ENCODE results near the gene PWWP2B. TPM values are rescaled to one million over a fixed set of nuclear protein-coding genes. Genes with fewer than 3 reads are reported as not detected.

PWWP2B gene
- total RNA-seq, 2 donors from 2014 or later = 33.8 to 61.0 TPM

DNA sequence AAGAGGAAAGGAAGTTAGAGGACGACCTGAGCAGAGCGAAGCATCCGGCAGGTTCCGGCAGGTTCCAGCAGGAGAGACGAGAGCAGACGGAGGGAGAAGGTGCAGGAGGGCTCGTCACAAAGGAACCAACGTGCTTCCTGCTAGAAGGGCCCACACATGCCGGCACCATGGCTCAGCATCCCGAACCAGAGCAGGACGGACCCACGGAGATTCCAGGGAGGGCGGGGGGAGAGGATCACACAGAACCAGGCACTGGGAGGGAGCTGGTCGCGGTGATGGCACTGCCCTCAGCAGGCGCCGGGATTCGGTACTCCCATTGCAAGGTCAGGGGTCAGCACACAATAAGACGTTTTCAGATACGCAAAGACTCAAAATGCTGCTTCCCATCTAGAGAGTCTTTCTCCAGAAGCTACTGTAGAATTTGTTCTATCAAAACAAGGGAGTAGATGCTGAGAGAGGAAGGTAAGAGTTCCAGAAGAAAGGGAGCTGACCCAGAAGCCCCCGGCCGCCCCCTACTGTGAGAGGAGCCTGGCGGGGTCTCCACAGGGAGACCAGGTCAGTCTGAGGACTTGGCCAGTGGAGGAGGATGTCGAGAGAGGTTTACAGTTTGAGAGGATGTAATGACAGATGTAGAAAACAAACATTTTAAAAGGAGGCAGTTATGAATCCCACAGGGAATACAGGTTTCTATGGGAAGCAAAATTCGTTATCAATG lies 23.6 kb upstream of the PWWP2B start:
- intact Hi-C loops (cut with DNase I) = no loop called here
- Histone ChIP-seq H3K4me1 (no peaks in the 10 kb centered on the region), H3K4me3 (no peak overlapping the region), H3K27me3 (no peaks in the 10 kb centered on the region), H3K9me3 (no peaks in the 10 kb centered on the region), H3K27ac (no peak overlapping the region), H3K36me3 (no peaks in the 10 kb centered on the region), H3K9ac (ENCODE audit: low read depth in 2 of 2, low read length in 2 of 2) (no peak overlapping the region)
- TF ChIP-seq, protein P1, sequence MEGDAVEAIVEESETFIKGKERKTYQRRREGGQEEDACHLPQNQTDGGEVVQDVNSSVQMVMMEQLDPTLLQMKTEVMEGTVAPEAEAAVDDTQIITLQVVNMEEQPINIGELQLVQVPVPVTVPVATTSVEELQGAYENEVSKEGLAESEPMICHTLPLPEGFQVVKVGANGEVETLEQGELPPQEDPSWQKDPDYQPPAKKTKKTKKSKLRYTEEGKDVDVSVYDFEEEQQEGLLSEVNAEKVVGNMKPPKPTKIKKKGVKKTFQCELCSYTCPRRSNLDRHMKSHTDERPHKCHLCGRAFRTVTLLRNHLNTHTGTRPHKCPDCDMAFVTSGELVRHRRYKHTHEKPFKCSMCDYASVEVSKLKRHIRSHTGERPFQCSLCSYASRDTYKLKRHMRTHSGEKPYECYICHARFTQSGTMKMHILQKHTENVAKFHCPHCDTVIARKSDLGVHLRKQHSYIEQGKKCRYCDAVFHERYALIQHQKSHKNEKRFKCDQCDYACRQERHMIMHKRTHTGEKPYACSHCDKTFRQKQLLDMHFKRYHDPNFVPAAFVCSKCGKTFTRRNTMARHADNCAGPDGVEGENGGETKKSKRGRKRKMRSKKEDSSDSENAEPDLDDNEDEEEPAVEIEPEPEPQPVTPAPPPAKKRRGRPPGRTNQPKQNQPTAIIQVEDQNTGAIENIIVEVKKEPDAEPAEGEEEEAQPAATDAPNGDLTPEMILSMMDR (IDR thresholded peaks at IDR 0.05) = no peak
- no peak for DNase-seq

DNA sequence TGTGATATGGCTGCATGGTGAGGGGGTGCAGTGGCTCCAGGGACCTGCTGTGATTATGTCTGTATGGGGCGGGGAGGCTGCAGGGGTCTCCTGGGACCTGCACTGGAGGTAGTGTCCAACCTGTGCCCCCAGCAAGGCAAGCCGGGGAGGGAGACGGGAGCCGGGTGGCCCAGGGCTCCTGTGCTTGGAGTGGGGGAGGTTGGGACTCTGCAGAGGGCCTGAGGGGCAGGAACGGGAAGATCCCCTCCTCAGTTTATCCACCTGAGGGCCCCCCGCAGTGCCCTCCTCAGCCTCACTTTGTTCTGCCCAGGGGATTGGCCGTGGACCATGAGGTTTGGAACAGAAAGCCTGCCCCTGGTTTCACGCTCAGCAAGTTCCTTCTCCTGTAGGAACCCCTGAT lies 22.8 kb upstream of the PWWP2B start:
- Histone ChIP-seq H3K9ac (ENCODE audit: low read depth in 2 of 2, low read length in 2 of 2) (no peak overlapping the region), H3K27me3 (no peaks in the 10 kb centered on the region), H3K4me1 (no peaks in the 10 kb centered on the region), H3K4me3 (no peak overlapping the region), H3K27ac (no peak overlapping the region), H3K36me3 (no peaks in the 10 kb centered on the region), H3K9me3 (no peaks in the 10 kb centered on the region)
- DNase-seq = no peak
- intact Hi-C loops (cut with DNase I) = no loop called here
- TF ChIP-seq, protein P1 (IDR thresholded peaks at IDR 0.05) = no peak

DNA sequence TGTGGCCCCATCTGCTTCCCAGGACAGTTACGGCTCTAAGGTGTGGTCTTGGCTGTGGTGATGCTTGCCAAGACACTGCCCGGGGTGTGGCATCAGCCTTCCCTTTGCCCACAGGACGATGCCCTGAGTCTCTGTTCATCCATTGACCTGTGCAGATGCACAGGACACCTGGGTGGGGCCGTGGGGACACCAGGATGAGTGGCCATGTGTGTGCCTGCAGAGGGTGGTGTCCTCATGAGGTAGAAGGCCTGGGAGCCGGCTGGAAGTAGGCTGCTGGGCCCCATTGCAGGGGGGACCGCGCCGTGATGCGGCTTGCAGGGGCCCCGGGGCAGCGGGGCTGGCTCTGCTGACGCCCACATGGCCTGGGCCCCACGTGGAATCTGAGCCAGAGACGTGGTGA lies 22.4 kb upstream of the PWWP2B start:
- H3K4me3 ChIP-seq = no peak overlapping the region
- intact Hi-C loops (cut with DNase I) = no loop called here
- TF ChIP-seq, protein P1 (IDR thresholded peaks at IDR 0.05) = no peak
- DNase-seq = no peak
- H3K27me3 ChIP-seq = no peaks in the 10 kb centered on the region
- no peaks in the 10 kb centered on the region for H3K4me1 ChIP-seq
- H3K36me3 ChIP-seq = no peaks in the 10 kb centered on the region
- H3K27ac ChIP-seq = no peak overlapping the region
- no peaks in the 10 kb centered on the region for H3K9me3 ChIP-seq
- H3K9ac ChIP-seq (ENCODE audit: low read depth in 2 of 2, low read length in 2 of 2) = no peak overlapping the region

DNA sequence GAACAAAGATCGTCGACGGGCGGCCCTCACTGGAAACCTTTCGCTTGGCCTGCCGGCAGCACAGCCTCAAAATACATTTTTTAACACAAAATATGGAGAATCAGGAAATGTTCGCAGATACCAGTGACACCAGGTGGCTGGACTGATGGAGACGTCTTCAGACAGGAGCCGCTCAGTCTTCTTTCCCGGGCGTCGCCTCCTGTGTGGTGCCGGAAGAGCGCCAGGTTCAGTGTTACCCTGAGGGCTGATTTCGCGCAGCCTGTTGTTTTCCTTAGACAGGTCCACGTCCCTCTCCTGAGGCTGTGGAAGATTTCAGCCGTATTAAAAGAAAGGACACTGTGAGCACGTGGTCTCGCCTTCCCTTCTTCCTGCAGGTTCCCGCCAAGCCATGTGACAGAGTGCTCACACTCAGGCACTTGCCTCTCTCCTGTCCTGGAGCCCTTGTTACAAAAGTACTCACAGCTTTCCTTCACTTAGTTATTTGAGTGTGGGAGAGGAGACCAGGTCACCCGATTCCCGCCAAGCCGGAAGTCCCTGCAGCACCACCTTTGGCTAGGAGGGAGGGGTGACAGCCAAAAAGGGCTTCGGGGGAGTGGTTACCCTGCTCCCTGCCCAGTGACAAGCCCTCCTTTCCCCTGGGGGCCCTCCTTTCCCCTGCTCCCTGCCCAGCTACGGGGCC lies 21.7 kb upstream of the PWWP2B start:
- no peak overlapping the region for H3K27ac ChIP-seq
- TF ChIP-seq, protein P1 (IDR thresholded peaks at IDR 0.05) = no peak
- DNase-seq = no peak

DNA sequence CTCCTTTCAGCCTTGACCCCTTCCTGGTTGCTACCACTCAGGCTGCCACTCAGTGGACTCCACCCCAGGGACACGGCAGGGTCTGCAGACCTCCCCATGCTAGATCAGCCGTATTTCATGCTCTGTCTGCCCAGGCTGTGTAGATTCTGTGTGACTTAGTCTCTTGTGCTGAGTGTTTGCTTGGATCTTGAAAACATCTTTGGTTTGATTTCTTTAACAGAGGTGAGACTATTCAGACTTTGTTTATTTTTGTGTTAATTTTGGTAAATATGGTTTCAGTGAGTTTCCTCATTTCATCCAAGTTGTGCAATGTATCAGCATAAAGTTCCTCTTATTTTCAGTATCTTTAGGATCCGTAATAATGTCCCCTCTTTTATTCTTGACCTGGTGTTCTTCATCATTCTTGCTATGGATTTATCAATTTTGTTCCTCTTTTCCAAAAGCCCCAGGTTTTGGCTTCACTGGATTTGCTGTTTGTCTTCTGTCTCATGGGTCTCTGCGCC lies 21.2 kb upstream of the PWWP2B start:
- no peak for DNase-seq
- no peak overlapping the region for H3K27ac ChIP-seq
- no peak overlapping the region for H3K9ac ChIP-seq (ENCODE audit: low read depth in 2 of 2, low read length in 2 of 2)
- no peaks in the 10 kb centered on the region for H3K4me1 ChIP-seq
- H3K36me3 ChIP-seq = no peaks in the 10 kb centered on the region
- intact Hi-C loops (cut with DNase I) = no loop called here
- no peaks in the 10 kb centered on the region for H3K9me3 ChIP-seq
- TF ChIP-seq, protein P1 (IDR thresholded peaks at IDR 0.05) = no peak
- no peaks in the 10 kb centered on the region for H3K27me3 ChIP-seq
- no peak overlapping the region for H3K4me3 ChIP-seq

More for the DNA sequence above, 21.7 kb upstream of the PWWP2B start:
- intact Hi-C loops (cut with DNase I) = no loop called here
- no peak overlapping the region for H3K4me3 ChIP-seq
- H3K4me1 ChIP-seq = no peaks in the 10 kb centered on the region
- H3K27me3 ChIP-seq = no peaks in the 10 kb centered on the region
- H3K9me3 ChIP-seq = no peaks in the 10 kb centered on the region
- no peaks in the 10 kb centered on the region for H3K36me3 ChIP-seq
- H3K9ac ChIP-seq (ENCODE audit: low read depth in 2 of 2, low read length in 2 of 2) = no peak overlapping the region
